Measurements from ENCODE around the gene REG3G. TPM values are rescaled to one million over a fixed set of nuclear protein-coding genes. Genes with fewer than 3 reads are reported as not detected.

Gene REG3G
- total RNA-seq, 1 donor from 2014 or later: 0.87 TPM

- Mint-ChIP-seq H3K27me3 (peaks cover 3% of the 10 kb centered on the region), H3K4me3 (no peak overlapping the region), H3K9me3 (peaks cover 4% of the 10 kb centered on the region), H3K27ac (no peak overlapping the region), H3K4me1 (ENCODE audit: unreplicated experiment) (no peaks in the 10 kb centered on the region), H3K36me3 (no peaks in the 10 kb centered on the region)
- no peak for TF ChIP-seq CTCF (conservative IDR thresholded peaks at IDR 0.05)
- DNase-seq (ENCODE audit: extremely low spot score, unreplicated experiment): no peak
These were observed 45.6 kb downstream of the REG3G start for GRCh38 chr2:79071078-79071477.

Other genes with a start within 250 kb of the REG3G start
- gene REG1B, start 62.3 kb downstream of the REG3G start, total RNA-seq (ENCODE audit: low replicate concordance): not detected in 2 replicates
- gene REG1A, start 94.8 kb downstream of the REG3G start, total RNA-seq (ENCODE audit: low replicate concordance): 2.4 and 37.3 TPM in 2 replicates
- 0.95 and 4.0 TPM in 2 replicates for gene REG3A, start 134.1 kb downstream of the REG3G start, total RNA-seq (ENCODE audit: low replicate concordance)